HepG2 (cell line): ENCODE results near the gene RAB40C. TPM values are rescaled to one million over a fixed set of nuclear protein-coding genes. Genes with fewer than 3 reads are reported as not detected.

Experiments used
- DRAP1 ChIP-seq: IDR thresholded peaks from 2 replicates; pipeline ENCODE4 v1.6.1; 2016; ENCODE audit warnings: missing genetic modification reagents, missing compliant biosample characterization
- HIVEP1 ChIP-seq: sonication (generic); formaldehyde crosslinking; IDR thresholded peaks from 2 replicates; pipeline ENCODE4 v1.4.0; 2020; ENCODE audit warnings: mild to moderate bottlenecking, missing genetic modification reagents
- HNRNPLL ChIP-seq: fragments of 200-400 bp; formaldehyde crosslinking; IDR thresholded peaks from 2 replicates; pipeline ENCODE4 v1.6.1; 2017; ENCODE audit warnings: mild to moderate bottlenecking, low read depth, low read length; ENCODE audit not compliant: poor library complexity, severe bottlenecking
- HOXA9 ChIP-seq: sonication (generic); formaldehyde crosslinking; IDR thresholded peaks from 2 replicates; pipeline ENCODE4 v1.8.1; 2022; ENCODE audit warnings: missing genetic modification reagents, mild to moderate bottlenecking, moderate library complexity, borderline replicate concordance
- IRF1 ChIP-seq: sonication (generic); formaldehyde crosslinking; IDR thresholded peaks from 2 replicates; pipeline ENCODE4 v1.4.0; 2020; ENCODE audit warnings: low read depth, mild to moderate bottlenecking, missing genetic modification reagents
- KAT7 ChIP-seq: IDR thresholded peaks from 2 replicates; pipeline ENCODE4 v1.6.1; 2018; ENCODE audit warnings: borderline replicate concordance, missing compliant biosample characterization
- KMT2A ChIP-seq: sonication (generic); formaldehyde crosslinking; IDR thresholded peaks from 2 replicates; pipeline ENCODE4 v1.4.0; 2020; ENCODE audit warnings: missing genetic modification reagents
- MAFF ChIP-seq: IDR thresholded peaks from 2 replicates; pipeline ENCODE4 v1.6.1; 2011; ENCODE audit warnings: low read depth, low read length, improper control_type of control experiment
- MBD4 ChIP-seq: IDR thresholded peaks from 2 replicates; pipeline ENCODE4 v1.6.1; 2012; ENCODE audit warnings: low read length, inconsistent platforms, borderline replicate concordance
- MLX ChIP-seq: IDR thresholded peaks from 2 replicates; pipeline ENCODE4 v1.6.1; 2016
- SYNCRIP ChIP-seq: fragments of 200-400 bp; formaldehyde crosslinking; IDR thresholded peaks from 2 replicates; pipeline ENCODE4 v1.6.1; 2018; ENCODE audit warnings: mild to moderate bottlenecking, low read depth, low read length; ENCODE audit not compliant: insufficient read depth
- TBX3 ChIP-seq: fragments of 450-650 bp; IDR thresholded peaks from 2 replicates; pipeline ENCODE4 v1.6.1; 2017; ENCODE audit warnings: antibody characterized with exemption, mild to moderate bottlenecking, inconsistent platforms, borderline replicate concordance
- THAP9 ChIP-seq: sonication (generic); formaldehyde crosslinking; IDR thresholded peaks from 2 replicates; pipeline ENCODE4; 2020; ENCODE audit warnings: missing genetic modification reagents, mild to moderate bottlenecking, borderline replicate concordance
- TMF1 ChIP-seq: sonication (generic); formaldehyde crosslinking; IDR thresholded peaks from 2 replicates; pipeline ENCODE4 v1.8.1; 2022; ENCODE audit warnings: low read depth, missing genetic modification reagents
- TRIM22 ChIP-seq: fragments of 450-650 bp; IDR thresholded peaks from 2 replicates; pipeline ENCODE4 v1.6.1; 2017
- YEATS2 ChIP-seq: sonication (generic); formaldehyde crosslinking; IDR thresholded peaks from 2 replicates; pipeline ENCODE4 v1.4.0; 2020; ENCODE audit warnings: missing genetic modification reagents, borderline replicate concordance
- ZFP36L2 ChIP-seq: sonication (generic); formaldehyde crosslinking; IDR thresholded peaks from 2 replicates; pipeline ENCODE4 v1.4.0; 2020; ENCODE audit warnings: missing genetic modification reagents
- ZNF10 ChIP-seq: sonication (generic); formaldehyde crosslinking; IDR thresholded peaks from 2 replicates; pipeline ENCODE4 v1.4.0; 2020; ENCODE audit warnings: mild to moderate bottlenecking, low read depth, missing genetic modification reagents, borderline replicate concordance
- ZNF335 ChIP-seq: sonication (generic); formaldehyde crosslinking; IDR thresholded peaks from 2 replicates; pipeline ENCODE4 v1.4.0; 2020; ENCODE audit warnings: missing genetic modification reagents
- ZNF430 ChIP-seq: sonication (generic); formaldehyde crosslinking; IDR thresholded peaks from 2 replicates; pipeline ENCODE4 v1.9.0; 2021; ENCODE audit warnings: mild to moderate bottlenecking, missing genetic modification reagents
- ZNF629 ChIP-seq: sonication (generic); formaldehyde crosslinking; conservative IDR thresholded peaks from 2 replicates; pipeline ENCODE4 v1.5.0; 2020; ENCODE audit warnings: missing genetic modification reagents
- ZNF839 ChIP-seq: sonication (generic); formaldehyde crosslinking; IDR thresholded peaks from 2 replicates; pipeline ENCODE4 v1.4.0; 2020; ENCODE audit warnings: missing genetic modification reagents, mild to moderate bottlenecking, borderline replicate concordance
- polyA plus RNA-seq, 8 experiments: library from polyadenylated mRNA; depleted of rRNA in 3 of 8; stranded (reverse) in 7 of 8; unstranded in 1 of 8; fragments of >200 nt; fragmentation: Illumina TruSeq in 4 of 8; extraction: Trizol in 4 of 8; gene quantifications; 2 replicates each; pipeline versions ENCODE4 v1.2.1 to v1.2.3, GENCODE V29; 2011 to 2016; ENCODE audit warnings: low read depth in 4 of 8, missing spikeins in 1 of 8, mixed read lengths in 1 of 8; ENCODE audit not compliant: insufficient read depth in 1 of 8
- total RNA-seq, 5 experiments: library from RNA; depleted of rRNA; stranded (reverse); fragments of >200 nt; fragmentation: Illumina TruSeq; extraction: Trizol; gene quantifications; 2 replicates each; pipeline ENCODE4 v1.2.3, GENCODE V29; 2016; ENCODE audit warnings: low read depth in 1 of 5

RAB40C gene
- total and polyA plus RNA-seq, 2 of the 13 experiments (the other 11 are each of a cell fraction or from before 2014, with no cell fraction given), result 7.7 to 11.5 TPM

GRCh38 chr16:648781-649589 lies 59.1 kb downstream of the RAB40C start, which contains the start of gene WDR90 (continued):
- TF ChIP-seq THAP9 (CRISPR knock-in tag), result no peak
- TF ChIP-seq HOXA9 (CRISPR knock-in tag), result no peak
- TF ChIP-seq SYNCRIP, result no peak
- peak; percentile 95 for TF ChIP-seq HNRNPLL
- TF ChIP-seq ZNF629 (CRISPR knock-in tag), result peak; percentile 44; the same call in 1 of the 2 replicates
- no peak for TF ChIP-seq IRF1
- no peak; the same call in 1 of the 2 replicates for TF ChIP-seq ZFP36L2
- TF ChIP-seq HIVEP1 (CRISPR knock-in tag), result peak; percentile 99
- TF ChIP-seq MBD4, result no peak
- no peak for TF ChIP-seq MAFF
- TF ChIP-seq YEATS2 (CRISPR knock-in tag), result peak; percentile 81
- TF ChIP-seq TMF1, result peak; percentile 85
- TF ChIP-seq TBX3, result no peak
- TF ChIP-seq ZNF335 (CRISPR knock-in tag), result peak; percentile 47; the same call in 1 of the 2 replicates
- TF ChIP-seq ZNF839, result no peak
- TF ChIP-seq KAT7 (CRISPR knock-in tag), result peak; percentile 81; the same call in 1 of the 2 replicates
- TF ChIP-seq ZNF430 (CRISPR knock-in tag), result peak; percentile 67; the same call in 1 of the 2 replicates
- TF ChIP-seq TRIM22, result no peak
- TF ChIP-seq MLX (CRISPR knock-in tag), result peak; percentile 59; the same call in 1 of the 2 replicates
- TF ChIP-seq DRAP1 (CRISPR knock-in tag), result peak; percentile 75; the same call in 1 of the 2 replicates
- TF ChIP-seq KMT2A (CRISPR knock-in tag), result peak; percentile 68
- TF ChIP-seq ZNF10, result no peak
